SK-N-SH treated with all-trans-retinoic acid at 6 μM for 48 hours (cell line): ENCODE data around the gene SEMA4D.

Source experiments
- ATAC-seq: fragments of 200-7000 bp; cut with Tn5 transposase; 3 replicates; pipeline ENCODE4 v1.9.1; 2020; ENCODE audit warnings: mild to moderate bottlenecking, moderate library complexity
- BACH2 ChIP-seq: fragments of 250-450 bp; sonication (Bioruptor Pico); IDR thresholded peaks from 2 replicates; pipeline ENCODE4 v1.9.0; 2021; ENCODE audit warnings: mild to moderate bottlenecking, borderline replicate concordance
- ESRRG ChIP-seq: fragments of 250-450 bp; sonication (Bioruptor Pico); IDR thresholded peaks from 2 replicates; pipeline ENCODE4 v1.6.1; 2021; ENCODE audit warnings: mild to moderate bottlenecking
- GLIS3 ChIP-seq: fragments of 250-450 bp; sonication (Bioruptor Pico); IDR thresholded peaks from 2 replicates; pipeline ENCODE4 v1.5.0; 2020; ENCODE audit warnings: mild to moderate bottlenecking, moderate library complexity
- ISL1 ChIP-seq: fragments of 250-450 bp; sonication (Bioruptor Pico); IDR thresholded peaks from 2 replicates; pipeline ENCODE4 v2.1.2; 2022; ENCODE audit warnings: mild to moderate bottlenecking, moderate library complexity
- OSR1 ChIP-seq: fragments of 250-450 bp; sonication (Bioruptor Pico); IDR thresholded peaks from 2 replicates; pipeline ENCODE4 v1.8.0; 2022; ENCODE audit warnings: moderate library complexity, mild to moderate bottlenecking, inconsistent platforms
- PPARA ChIP-seq: fragments of 250-450 bp; sonication (Bioruptor Pico); IDR thresholded peaks from 2 replicates; pipeline ENCODE4 v1.5.0; 2020; ENCODE audit warnings: mild to moderate bottlenecking, borderline replicate concordance
- RARB ChIP-seq: fragments of 250-450 bp; sonication (Bioruptor Pico); IDR thresholded peaks from 2 replicates; pipeline ENCODE4 v1.8.0; 2021; ENCODE audit warnings: mild to moderate bottlenecking, moderate library complexity
- SNAI2 ChIP-seq: fragments of 250-450 bp; sonication (Bioruptor Pico); IDR thresholded peaks from 2 replicates; pipeline ENCODE4 v1.5.0; 2020; ENCODE audit warnings: mild to moderate bottlenecking, moderate library complexity
- TCF4 ChIP-seq: fragments of 250-450 bp; sonication (Bioruptor Pico); IDR thresholded peaks from 2 replicates; pipeline ENCODE4 v1.8.0; 2021; ENCODE audit warnings: mild to moderate bottlenecking, moderate library complexity, borderline replicate concordance
- TOX ChIP-seq: fragments of 250-450 bp; sonication (Bioruptor Pico); IDR thresholded peaks from 2 replicates; pipeline ENCODE4 v1.8.0; 2021; ENCODE audit warnings: mild to moderate bottlenecking, moderate library complexity, borderline replicate concordance
- ZFP3 ChIP-seq: fragments of 250-450 bp; sonication (Bioruptor Pico); IDR thresholded peaks from 2 replicates; pipeline ENCODE4 v1.5.0; 2020; ENCODE audit warnings: mild to moderate bottlenecking, moderate library complexity
- ZFP30 ChIP-seq: fragments of 450-650 bp; formaldehyde crosslinking; IDR thresholded peaks from 2 replicates; pipeline ENCODE4 v1.5.0; 2022; ENCODE audit warnings: mild to moderate bottlenecking, moderate library complexity
- ZNF565 ChIP-seq: fragments of 450-650 bp; formaldehyde crosslinking; conservative IDR thresholded peaks from 2 replicates; pipeline ENCODE4 v1.5.0; 2020; ENCODE audit warnings: low read depth, mild to moderate bottlenecking, moderate library complexity
- ZNF70 ChIP-seq: fragments of 450-650 bp; formaldehyde crosslinking; IDR thresholded peaks from 2 replicates; pipeline ENCODE4 v1.5.0; 2020; ENCODE audit warnings: mild to moderate bottlenecking, moderate library complexity
- TF ChIP-seq, protein P1 (sequence below): fragments of 250-450 bp; sonication (Bioruptor Pico); IDR thresholded peaks from 2 replicates; pipeline ENCODE4 v1.8.0; 2020; ENCODE audit warnings: mild to moderate bottlenecking, moderate library complexity, borderline replicate concordance
- TF ChIP-seq, protein P2 (sequence below): fragments of 250-450 bp; sonication (Bioruptor Pico); IDR thresholded peaks from 2 replicates; pipeline ENCODE4 v1.5.1; 2021; ENCODE audit warnings: mild to moderate bottlenecking, moderate library complexity
- TF ChIP-seq, protein P3 (sequence below): fragments of 250-450 bp; sonication (Bioruptor Pico); IDR thresholded peaks from 2 replicates; pipeline ENCODE4 v1.5.0; 2020; ENCODE audit warnings: mild to moderate bottlenecking, moderate library complexity
- TF ChIP-seq, protein P4 (sequence below): fragments of 250-450 bp; sonication (Bioruptor Pico); IDR thresholded peaks from 2 replicates; pipeline ENCODE4 v1.8.0; 2021; ENCODE audit warnings: low read depth, mild to moderate bottlenecking, moderate library complexity, borderline replicate concordance
- TF ChIP-seq, protein P5 (sequence below): fragments of 250-450 bp; sonication (Bioruptor Pico); IDR thresholded peaks from 2 replicates; pipeline ENCODE4 v1.5.1; 2020; ENCODE audit warnings: low read depth, mild to moderate bottlenecking, moderate library complexity

Gene SEMA4D

DNA sequence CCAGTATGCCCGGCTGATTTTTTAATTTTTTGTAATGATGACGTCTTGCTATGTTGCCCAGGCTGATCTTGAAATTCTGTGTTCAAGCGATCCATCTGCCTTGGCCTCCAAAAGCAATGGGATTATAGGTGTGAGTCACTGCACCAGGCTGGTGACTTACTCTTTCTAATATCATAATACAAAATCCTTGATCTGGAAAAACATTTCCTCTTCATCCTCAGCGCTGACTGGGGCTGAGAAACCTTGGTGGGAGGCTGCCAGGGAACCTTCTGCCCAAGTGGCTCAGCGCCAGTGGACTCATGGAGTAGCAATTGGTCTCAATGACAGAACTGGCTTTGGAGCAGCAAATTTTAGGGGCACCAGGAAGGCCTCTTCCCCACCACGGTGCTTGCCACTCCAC is 17.5 kb upstream of the SEMA4D start:
- ATAC-seq = no peak
- TF ChIP-seq, protein P1, sequence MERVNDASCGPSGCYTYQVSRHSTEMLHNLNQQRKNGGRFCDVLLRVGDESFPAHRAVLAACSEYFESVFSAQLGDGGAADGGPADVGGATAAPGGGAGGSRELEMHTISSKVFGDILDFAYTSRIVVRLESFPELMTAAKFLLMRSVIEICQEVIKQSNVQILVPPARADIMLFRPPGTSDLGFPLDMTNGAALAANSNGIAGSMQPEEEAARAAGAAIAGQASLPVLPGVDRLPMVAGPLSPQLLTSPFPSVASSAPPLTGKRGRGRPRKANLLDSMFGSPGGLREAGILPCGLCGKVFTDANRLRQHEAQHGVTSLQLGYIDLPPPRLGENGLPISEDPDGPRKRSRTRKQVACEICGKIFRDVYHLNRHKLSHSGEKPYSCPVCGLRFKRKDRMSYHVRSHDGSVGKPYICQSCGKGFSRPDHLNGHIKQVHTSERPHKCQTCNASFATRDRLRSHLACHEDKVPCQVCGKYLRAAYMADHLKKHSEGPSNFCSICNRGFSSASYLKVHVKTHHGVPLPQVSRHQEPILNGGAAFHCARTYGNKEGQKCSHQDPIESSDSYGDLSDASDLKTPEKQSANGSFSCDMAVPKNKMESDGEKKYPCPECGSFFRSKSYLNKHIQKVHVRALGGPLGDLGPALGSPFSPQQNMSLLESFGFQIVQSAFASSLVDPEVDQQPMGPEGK (CRISPR knock-in tag) = no peak
- TF ChIP-seq, protein P2, sequence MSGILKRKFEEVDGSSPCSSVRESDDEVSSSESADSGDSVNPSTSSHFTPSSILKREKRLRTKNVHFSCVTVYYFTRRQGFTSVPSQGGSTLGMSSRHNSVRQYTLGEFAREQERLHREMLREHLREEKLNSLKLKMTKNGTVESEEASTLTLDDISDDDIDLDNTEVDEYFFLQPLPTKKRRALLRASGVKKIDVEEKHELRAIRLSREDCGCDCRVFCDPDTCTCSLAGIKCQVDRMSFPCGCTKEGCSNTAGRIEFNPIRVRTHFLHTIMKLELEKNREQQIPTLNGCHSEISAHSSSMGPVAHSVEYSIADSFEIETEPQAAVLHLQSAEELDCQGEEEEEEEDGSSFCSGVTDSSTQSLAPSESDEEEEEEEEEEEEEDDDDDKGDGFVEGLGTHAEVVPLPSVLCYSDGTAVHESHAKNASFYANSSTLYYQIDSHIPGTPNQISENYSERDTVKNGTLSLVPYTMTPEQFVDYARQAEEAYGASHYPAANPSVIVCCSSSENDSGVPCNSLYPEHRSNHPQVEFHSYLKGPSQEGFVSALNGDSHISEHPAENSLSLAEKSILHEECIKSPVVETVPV (CRISPR knock-in tag) = no peak
- no peak for TF ChIP-seq ZFP30 (CRISPR knock-in tag)
- TF ChIP-seq RARB (CRISPR knock-in tag) = no peak
- no peak for TF ChIP-seq ESRRG
- TF ChIP-seq OSR1 = no peak
- no peak for TF ChIP-seq ISL1 (CRISPR knock-in tag)
- TF ChIP-seq, protein P3, sequence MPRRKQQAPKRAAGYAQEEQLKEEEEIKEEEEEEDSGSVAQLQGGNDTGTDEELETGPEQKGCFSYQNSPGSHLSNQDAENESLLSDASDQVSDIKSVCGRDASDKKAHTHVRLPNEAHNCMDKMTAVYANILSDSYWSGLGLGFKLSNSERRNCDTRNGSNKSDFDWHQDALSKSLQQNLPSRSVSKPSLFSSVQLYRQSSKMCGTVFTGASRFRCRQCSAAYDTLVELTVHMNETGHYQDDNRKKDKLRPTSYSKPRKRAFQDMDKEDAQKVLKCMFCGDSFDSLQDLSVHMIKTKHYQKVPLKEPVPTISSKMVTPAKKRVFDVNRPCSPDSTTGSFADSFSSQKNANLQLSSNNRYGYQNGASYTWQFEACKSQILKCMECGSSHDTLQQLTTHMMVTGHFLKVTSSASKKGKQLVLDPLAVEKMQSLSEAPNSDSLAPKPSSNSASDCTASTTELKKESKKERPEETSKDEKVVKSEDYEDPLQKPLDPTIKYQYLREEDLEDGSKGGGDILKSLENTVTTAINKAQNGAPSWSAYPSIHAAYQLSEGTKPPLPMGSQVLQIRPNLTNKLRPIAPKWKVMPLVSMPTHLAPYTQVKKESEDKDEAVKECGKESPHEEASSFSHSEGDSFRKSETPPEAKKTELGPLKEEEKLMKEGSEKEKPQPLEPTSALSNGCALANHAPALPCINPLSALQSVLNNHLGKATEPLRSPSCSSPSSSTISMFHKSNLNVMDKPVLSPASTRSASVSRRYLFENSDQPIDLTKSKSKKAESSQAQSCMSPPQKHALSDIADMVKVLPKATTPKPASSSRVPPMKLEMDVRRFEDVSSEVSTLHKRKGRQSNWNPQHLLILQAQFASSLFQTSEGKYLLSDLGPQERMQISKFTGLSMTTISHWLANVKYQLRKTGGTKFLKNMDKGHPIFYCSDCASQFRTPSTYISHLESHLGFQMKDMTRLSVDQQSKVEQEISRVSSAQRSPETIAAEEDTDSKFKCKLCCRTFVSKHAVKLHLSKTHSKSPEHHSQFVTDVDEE (CRISPR knock-in tag) = no peak
- TF ChIP-seq PPARA = no peak
- TF ChIP-seq, protein P4, sequence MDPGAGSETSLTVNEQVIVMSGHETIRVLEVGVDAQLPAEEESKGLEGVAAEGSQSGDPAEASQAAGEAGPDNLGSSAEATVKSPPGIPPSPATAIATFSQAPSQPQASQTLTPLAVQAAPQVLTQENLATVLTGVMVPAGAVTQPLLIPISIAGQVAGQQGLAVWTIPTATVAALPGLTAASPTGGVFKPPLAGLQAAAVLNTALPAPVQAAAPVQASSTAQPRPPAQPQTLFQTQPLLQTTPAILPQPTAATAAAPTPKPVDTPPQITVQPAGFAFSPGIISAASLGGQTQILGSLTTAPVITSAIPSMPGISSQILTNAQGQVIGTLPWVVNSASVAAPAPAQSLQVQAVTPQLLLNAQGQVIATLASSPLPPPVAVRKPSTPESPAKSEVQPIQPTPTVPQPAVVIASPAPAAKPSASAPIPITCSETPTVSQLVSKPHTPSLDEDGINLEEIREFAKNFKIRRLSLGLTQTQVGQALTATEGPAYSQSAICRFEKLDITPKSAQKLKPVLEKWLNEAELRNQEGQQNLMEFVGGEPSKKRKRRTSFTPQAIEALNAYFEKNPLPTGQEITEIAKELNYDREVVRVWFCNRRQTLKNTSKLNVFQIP (CRISPR knock-in tag) = no peak
- no peak for TF ChIP-seq ZNF70 (CRISPR knock-in tag)

DNA sequence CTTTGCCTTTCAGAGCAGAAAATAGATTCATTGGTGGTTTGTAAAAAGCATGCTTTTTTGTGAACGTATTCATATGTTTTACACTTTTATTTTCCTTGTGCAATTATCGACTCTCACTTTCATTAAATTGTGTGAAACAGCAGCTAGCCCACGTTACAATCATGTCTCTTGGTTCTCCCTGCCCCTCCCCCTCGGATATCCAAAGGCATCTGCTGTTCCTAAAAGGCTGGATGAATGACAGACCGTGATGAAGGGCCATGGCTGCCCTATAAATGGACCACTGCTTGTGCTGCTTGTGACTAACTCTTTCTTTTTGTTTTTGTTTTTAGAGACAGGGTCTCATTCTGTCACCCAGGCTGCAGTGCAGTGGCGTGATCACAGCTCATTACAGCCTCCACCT is 17.0 kb upstream of the SEMA4D start:
- ATAC-seq = no peak
- TF ChIP-seq ZFP3 (CRISPR knock-in tag) (no peak), ISL1 (CRISPR knock-in tag) (no peak), TCF4 (CRISPR knock-in tag) (no peak), ZNF565 (no peak), BACH2 (no peak), ZNF70 (CRISPR knock-in tag) (no peak)
- TF ChIP-seq, protein P2 (CRISPR knock-in tag) = no peak

DNA sequence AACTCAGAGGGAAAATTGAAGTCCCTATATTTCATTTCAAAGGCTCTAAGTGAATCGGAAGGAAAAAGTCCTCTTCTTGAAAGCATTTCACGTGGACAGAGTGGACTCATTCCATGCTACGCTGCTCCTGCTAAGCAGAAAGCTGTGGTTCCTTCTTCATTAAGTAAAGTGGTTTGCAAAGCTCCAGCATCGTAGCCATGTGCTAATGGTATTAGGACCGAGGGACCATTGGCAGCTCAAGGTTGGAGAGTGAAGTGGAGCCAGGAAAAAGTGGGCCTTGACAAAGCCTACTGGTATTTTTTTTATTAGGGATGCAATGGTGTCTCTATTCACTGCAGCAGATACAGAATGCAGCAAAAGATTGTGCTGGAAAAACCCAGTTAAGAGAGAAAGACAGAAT is 16.4 kb upstream of the SEMA4D start:
- no peak for ATAC-seq
- TF ChIP-seq TOX (CRISPR knock-in tag) = no peak
- TF ChIP-seq, protein P4 (CRISPR knock-in tag) = no peak
- no peak for TF ChIP-seq PPARA
- TF ChIP-seq, protein P3 (CRISPR knock-in tag) = no peak
- TF ChIP-seq, protein P5, sequence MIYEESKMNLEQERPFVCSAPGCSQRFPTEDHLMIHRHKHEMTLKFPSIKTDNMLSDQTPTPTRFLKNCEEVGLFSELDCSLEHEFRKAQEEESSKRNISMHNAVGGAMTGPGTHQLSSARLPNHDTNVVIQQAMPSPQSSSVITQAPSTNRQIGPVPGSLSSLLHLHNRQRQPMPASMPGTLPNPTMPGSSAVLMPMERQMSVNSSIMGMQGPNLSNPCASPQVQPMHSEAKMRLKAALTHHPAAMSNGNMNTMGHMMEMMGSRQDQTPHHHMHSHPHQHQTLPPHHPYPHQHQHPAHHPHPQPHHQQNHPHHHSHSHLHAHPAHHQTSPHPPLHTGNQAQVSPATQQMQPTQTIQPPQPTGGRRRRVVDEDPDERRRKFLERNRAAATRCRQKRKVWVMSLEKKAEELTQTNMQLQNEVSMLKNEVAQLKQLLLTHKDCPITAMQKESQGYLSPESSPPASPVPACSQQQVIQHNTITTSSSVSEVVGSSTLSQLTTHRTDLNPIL (CRISPR knock-in tag) = no peak
- no peak for TF ChIP-seq ZNF565
- no peak for TF ChIP-seq GLIS3 (CRISPR knock-in tag)
- TF ChIP-seq ZNF70 (CRISPR knock-in tag) = no peak
- no peak for TF ChIP-seq ISL1 (CRISPR knock-in tag)
- no peak for TF ChIP-seq OSR1
- TF ChIP-seq, protein P1 (CRISPR knock-in tag) = no peak
- TF ChIP-seq TCF4 (CRISPR knock-in tag) = no peak
- TF ChIP-seq ZFP30 (CRISPR knock-in tag) = no peak
- no peak for TF ChIP-seq SNAI2
